Nephron (organoid): Measurements from ENCODE around the gene CERK.

Experiments used
- H3K27ac Mint-ChIP-seq, 3 experiments: 2 replicates each; pipeline ENCODE4 v1.8.0; 2020; ENCODE audit warnings: mixed read lengths in 3 of 3, mild to moderate bottlenecking in 2 of 3, moderate library complexity in 1 of 3
- H3K27me3 Mint-ChIP-seq: 2 replicates; pipeline ENCODE4 v1.8.0; 2021; ENCODE audit warnings: low read depth, mild to moderate bottlenecking, moderate library complexity, mixed read lengths
- H3K36me3 Mint-ChIP-seq: 2 replicates; pipeline ENCODE4 v1.8.0; 2020; ENCODE audit warnings: low read depth, mixed read lengths
- H3K4me1 Mint-ChIP-seq: 2 replicates; pipeline ENCODE4 v1.8.0; 2020; ENCODE audit warnings: mixed read lengths
- H3K4me3 Mint-ChIP-seq, 3 experiments: 2 replicates each; pipeline ENCODE4 v1.8.0; 2020; ENCODE audit warnings: mild to moderate bottlenecking in 3 of 3, mixed read lengths in 3 of 3, moderate library complexity in 2 of 3
- H3K9me3 Mint-ChIP-seq: 2 replicates; pipeline ENCODE4 v1.8.0; 2020; ENCODE audit warnings: mixed read lengths
- TF ChIP-seq, protein P1 (sequence below), 3 experiments: fragments of 200-600 bp; sonication (generic); IDR thresholded peaks; one replicate each; pipeline ENCODE4 v1.5.0; 2021; ENCODE audit warnings: antibody characterized with exemption in 3 of 3; ENCODE audit not compliant: unreplicated experiment in 3 of 3

The CERK gene

GRCh38 chr22:46767249-46767985 lies 29.4 kb upstream of the CERK start:
- peak overlapping the region in 1 of 3 experiments; percentile 56 for H3K4me3 Mint-ChIP-seq
- H3K27ac Mint-ChIP-seq: peak overlapping the region; percentile 6 to 68 (median 37)
- peaks cover 3% of the 10 kb centered on the region for H3K36me3 Mint-ChIP-seq
- H3K27me3 Mint-ChIP-seq: no peaks in the 10 kb centered on the region
- no peaks in the 10 kb centered on the region for H3K9me3 Mint-ChIP-seq
- TF ChIP-seq, protein P1, sequence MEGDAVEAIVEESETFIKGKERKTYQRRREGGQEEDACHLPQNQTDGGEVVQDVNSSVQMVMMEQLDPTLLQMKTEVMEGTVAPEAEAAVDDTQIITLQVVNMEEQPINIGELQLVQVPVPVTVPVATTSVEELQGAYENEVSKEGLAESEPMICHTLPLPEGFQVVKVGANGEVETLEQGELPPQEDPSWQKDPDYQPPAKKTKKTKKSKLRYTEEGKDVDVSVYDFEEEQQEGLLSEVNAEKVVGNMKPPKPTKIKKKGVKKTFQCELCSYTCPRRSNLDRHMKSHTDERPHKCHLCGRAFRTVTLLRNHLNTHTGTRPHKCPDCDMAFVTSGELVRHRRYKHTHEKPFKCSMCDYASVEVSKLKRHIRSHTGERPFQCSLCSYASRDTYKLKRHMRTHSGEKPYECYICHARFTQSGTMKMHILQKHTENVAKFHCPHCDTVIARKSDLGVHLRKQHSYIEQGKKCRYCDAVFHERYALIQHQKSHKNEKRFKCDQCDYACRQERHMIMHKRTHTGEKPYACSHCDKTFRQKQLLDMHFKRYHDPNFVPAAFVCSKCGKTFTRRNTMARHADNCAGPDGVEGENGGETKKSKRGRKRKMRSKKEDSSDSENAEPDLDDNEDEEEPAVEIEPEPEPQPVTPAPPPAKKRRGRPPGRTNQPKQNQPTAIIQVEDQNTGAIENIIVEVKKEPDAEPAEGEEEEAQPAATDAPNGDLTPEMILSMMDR (IDR thresholded peaks at IDR 0.05; ENCODE audit: unreplicated experiment in 3 of 3): no peak
- H3K4me1 Mint-ChIP-seq: peaks cover 55% of the 10 kb centered on the region

- TF ChIP-seq, protein P1 (IDR thresholded peaks at IDR 0.05; ENCODE audit: unreplicated experiment in 3 of 3): no peak
- peak overlapping the region in 1 of 3 experiments; percentile 56 for H3K4me3 Mint-ChIP-seq
- peaks cover 3% of the 10 kb centered on the region for H3K36me3 Mint-ChIP-seq
- H3K27me3 Mint-ChIP-seq: no peaks in the 10 kb centered on the region
- H3K27ac Mint-ChIP-seq: peak overlapping the region in 1 of 3 experiments; percentile 6
- H3K9me3 Mint-ChIP-seq: no peaks in the 10 kb centered on the region
- peaks cover 63% of the 10 kb centered on the region for H3K4me1 Mint-ChIP-seq
These were observed 28.6 kb upstream of the CERK start for GRCh38 chr22:46766611-46767010.

DNA sequence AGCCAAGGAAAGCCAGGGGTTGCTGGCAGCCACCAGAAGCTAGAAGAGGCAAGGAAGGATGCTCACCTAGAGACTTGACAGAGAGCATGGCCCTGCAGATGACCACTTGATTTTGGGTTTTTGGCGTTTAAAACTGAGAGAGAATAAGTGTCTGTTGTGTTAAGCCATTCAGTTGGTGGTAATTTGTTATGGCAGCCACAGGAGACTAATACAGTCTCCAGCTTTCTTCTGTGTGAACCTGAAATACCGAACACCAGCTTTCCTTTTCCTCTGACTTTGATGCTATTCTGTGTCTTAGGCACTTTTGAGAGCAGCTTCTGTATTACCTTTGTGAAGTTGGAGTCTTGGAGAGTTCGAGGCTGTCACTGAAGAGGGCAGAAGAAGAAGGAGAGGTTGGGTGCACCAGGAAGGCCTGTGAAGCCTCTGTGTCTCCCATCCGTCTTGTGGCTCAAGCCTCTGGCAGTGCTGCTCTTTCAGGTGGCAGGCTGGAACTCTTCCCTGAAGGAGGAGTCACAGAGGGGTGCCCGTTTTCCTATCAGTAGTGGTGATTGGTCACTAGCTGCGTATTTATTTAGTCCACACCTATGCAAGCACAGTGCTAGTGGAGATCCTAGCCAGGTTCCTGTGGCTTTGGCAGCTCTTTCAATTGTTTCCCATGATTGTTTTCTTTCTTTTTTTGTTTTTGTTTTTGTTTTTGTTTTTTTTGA lies 26.9 kb upstream of the CERK start:
- H3K27me3 Mint-ChIP-seq: no peaks in the 10 kb centered on the region
- H3K36me3 Mint-ChIP-seq: no peaks in the 10 kb centered on the region
- TF ChIP-seq, protein P1 (IDR thresholded peaks at IDR 0.05; ENCODE audit: unreplicated experiment in 3 of 3): no peak
- peaks cover 62% of the 10 kb centered on the region for H3K4me1 Mint-ChIP-seq
- no peak overlapping the region for H3K27ac Mint-ChIP-seq
- H3K9me3 Mint-ChIP-seq: no peaks in the 10 kb centered on the region
- peak overlapping the region; percentile 97 to 100 (median 98) for H3K4me3 Mint-ChIP-seq

- peak overlapping the region; percentile 97 to 100 (median 98) for H3K4me3 Mint-ChIP-seq
- no peaks in the 10 kb centered on the region for H3K27me3 Mint-ChIP-seq
- H3K27ac Mint-ChIP-seq: peak overlapping the region in 2 of 3 experiments; percentile 7 to 31
- H3K4me1 Mint-ChIP-seq: peaks cover 55% of the 10 kb centered on the region
- H3K36me3 Mint-ChIP-seq: no peaks in the 10 kb centered on the region
- no peaks in the 10 kb centered on the region for H3K9me3 Mint-ChIP-seq
- TF ChIP-seq, protein P1 (IDR thresholded peaks at IDR 0.05; ENCODE audit: unreplicated experiment in 3 of 3): no peak
These were observed 26.2 kb upstream of the CERK start for GRCh38 chr22:46764140-46764680.

- Mint-ChIP-seq H3K9me3 (no peaks in the 10 kb centered on the region), H3K36me3 (peaks cover 4% of the 10 kb centered on the region), H3K27me3 (no peaks in the 10 kb centered on the region), H3K27ac (peak overlapping the region; percentile 96 to 97 (median 97)), H3K4me3 (peak overlapping the region; percentile 97 to 100 (median 98)), H3K4me1 (peaks cover 53% of the 10 kb centered on the region)
- TF ChIP-seq, protein P1 (IDR thresholded peaks at IDR 0.05; ENCODE audit: unreplicated experiment in 3 of 3): no peak
These were observed 25.1 kb upstream of the CERK start for GRCh38 chr22:46763051-46763705.
